Measurements from ENCODE around the gene EVC2.

DNA sequence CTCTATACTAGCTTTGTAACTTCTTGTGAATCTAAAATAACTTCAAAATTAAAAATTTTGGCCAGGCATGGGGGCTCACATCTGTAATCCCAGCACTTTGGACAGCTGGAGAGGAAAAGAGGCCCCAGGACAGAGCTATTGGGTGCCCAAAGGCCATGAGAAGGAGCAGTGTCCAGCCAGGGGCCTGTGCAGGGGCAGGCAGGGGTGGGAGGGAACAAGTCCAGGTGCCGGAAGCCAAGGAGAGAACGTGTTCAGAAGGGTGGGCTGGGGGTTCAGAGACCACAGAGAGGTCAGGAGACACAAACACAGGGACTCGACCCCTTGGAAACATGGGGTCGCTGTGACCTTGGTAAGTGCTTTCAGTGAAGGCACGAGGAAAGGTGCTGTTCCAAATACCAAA is 138.9 kb downstream of the EVC2 start:
- TF ChIP-seq POLR2AphosphoS5 (IDR thresholded peaks at IDR 0.05) = no peak
- TF ChIP-seq, protein P1, sequence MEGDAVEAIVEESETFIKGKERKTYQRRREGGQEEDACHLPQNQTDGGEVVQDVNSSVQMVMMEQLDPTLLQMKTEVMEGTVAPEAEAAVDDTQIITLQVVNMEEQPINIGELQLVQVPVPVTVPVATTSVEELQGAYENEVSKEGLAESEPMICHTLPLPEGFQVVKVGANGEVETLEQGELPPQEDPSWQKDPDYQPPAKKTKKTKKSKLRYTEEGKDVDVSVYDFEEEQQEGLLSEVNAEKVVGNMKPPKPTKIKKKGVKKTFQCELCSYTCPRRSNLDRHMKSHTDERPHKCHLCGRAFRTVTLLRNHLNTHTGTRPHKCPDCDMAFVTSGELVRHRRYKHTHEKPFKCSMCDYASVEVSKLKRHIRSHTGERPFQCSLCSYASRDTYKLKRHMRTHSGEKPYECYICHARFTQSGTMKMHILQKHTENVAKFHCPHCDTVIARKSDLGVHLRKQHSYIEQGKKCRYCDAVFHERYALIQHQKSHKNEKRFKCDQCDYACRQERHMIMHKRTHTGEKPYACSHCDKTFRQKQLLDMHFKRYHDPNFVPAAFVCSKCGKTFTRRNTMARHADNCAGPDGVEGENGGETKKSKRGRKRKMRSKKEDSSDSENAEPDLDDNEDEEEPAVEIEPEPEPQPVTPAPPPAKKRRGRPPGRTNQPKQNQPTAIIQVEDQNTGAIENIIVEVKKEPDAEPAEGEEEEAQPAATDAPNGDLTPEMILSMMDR (IDR thresholded peaks at IDR 0.05) = no peak
- no peak for TF ChIP-seq POLR2A (IDR thresholded peaks at IDR 0.05)
